ENCODE data around the gene DNM3. TPM values are rescaled to one million over a fixed set of nuclear protein-coding genes. Genes with fewer than 3 reads are reported as not detected.

DNM3 gene
- total and polyA plus RNA-seq, 2 of the 8 experiments (the other 6 are each of a cell fraction or from before 2014, with no cell fraction given): 2.0 to 8.5 TPM

DNA sequence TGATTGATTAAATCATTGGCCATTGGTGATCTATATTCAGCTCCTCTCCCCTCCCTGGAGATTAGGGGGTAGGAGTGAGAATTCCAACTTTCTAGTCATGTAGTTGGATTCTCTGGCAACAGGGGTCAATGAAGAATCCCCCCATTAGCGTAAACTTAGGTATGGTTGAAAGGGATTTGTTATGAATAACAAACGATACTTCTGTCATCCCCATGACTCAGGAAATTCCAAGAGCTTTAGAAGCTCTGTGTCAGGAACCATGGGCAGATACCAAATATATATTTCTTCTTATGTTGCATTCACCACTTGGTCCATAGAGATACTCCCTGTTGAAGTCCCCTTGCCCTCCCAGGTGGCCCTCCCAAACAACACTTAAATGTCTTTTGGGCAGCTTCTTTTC lies 124.5 kb downstream of the DNM3 start:
- H3K27ac ChIP-seq (ENCODE audit: low read depth, low read length): no peak overlapping the region

More for the DNA sequence above, 124.5 kb downstream of the DNM3 start:
- ChIA-PET POLR2A (ENCODE audit: partially characterized antibody) (interaction anchor here (0.8 to 2.1 kb wide), 3 partner anchors 11 to 56 kb away, joined by 3 to 4 read pairs (median 3); no protein-coding TSS in a partner anchor), CTCF (ENCODE audit: partially characterized antibody) (interaction anchor here (0.7 to 12.2 kb wide), 7 partner anchors 10 to 165 kb away, joined by 3 to 91 read pairs (median 4); no protein-coding TSS in a partner anchor)
- H2AFZ ChIP-seq (ENCODE audit: low read length): no peak overlapping the region
- no peaks in the 10 kb centered on the region for H4K20me1 ChIP-seq (replicated peaks in 1 of 2; ENCODE audit: control insufficient read depth in 1 of 2, insufficient read depth in 2 of 2, low read length in 2 of 2)
- 83% methylated on average over 2 of the region's 2 CpGs; no CpG with 5 or more reads in 1 of the 2 experiments for WGBS, 2 experiments (ENCODE audit: extremely low coverage in 1 of 2, insufficient coverage in 1 of 2, insufficient read length in 1 of 2, insufficient replicate concordance in 2 of 2, low coverage in 1 of 2, low lambda C conversion rate in 2 of 2, missing lambda C conversion rate in 1 of 2)
- no peak overlapping the region for H3K18ac ChIP-seq (ENCODE audit: extremely low read depth, low read length)
- peak overlapping the region; percentile 61 for H4K91ac ChIP-seq (replicated peaks; ENCODE audit: insufficient read length, low read length)
- peak overlapping the region; percentile 90; the same call in 1 of the 2 replicates for H2BK12ac ChIP-seq (ENCODE audit: low read depth, low read length)
- H3K4me1 ChIP-seq (replicated peaks in 1 of 4; ENCODE audit: control insufficient read depth in 3 of 4, insufficient read depth in 4 of 4, low read length in 3 of 4): peaks cover 2 to 12% (median 7%) of the 10 kb centered on the region in 4 experiments; a peak in 6 of 7 replicates
- no peaks in the 10 kb centered on the region for H3K79me2 ChIP-seq (ENCODE audit: control insufficient read depth in 1 of 2, insufficient read depth in 2 of 2, low read length in 2 of 2)
- no peak overlapping the region for H3K4me3 ChIP-seq (ENCODE audit: extremely low read depth in 1 of 4, insufficient read depth in 2 of 4, low read depth in 3 of 4, low read length in 4 of 4)
- no peaks in the 10 kb centered on the region for H3K9me3 ChIP-seq (ENCODE audit: insufficient read depth in 2 of 2, low read depth in 1 of 2, low read length in 1 of 2)
- H2BK15ac ChIP-seq (ENCODE audit: low read length): no peak overlapping the region
- H3K36me3 ChIP-seq (ENCODE audit: control insufficient read depth in 2 of 4, insufficient read depth in 4 of 4, low read length in 3 of 4): no peaks in the 10 kb centered on the region
- H4K8ac ChIP-seq (ENCODE audit: extremely low read depth, insufficient read depth, low read length): no peak overlapping the region
- no peaks in the 10 kb centered on the region for H3K79me1 ChIP-seq (ENCODE audit: low read depth, low read length)
- peak overlapping the region; percentile 17; the same call in 1 of the 2 replicates for H2BK20ac ChIP-seq (ENCODE audit: low read length)
- H3K14ac ChIP-seq (ENCODE audit: insufficient read length): no peak overlapping the region
- FAIRE-seq: no peak
- no peaks in the 10 kb centered on the region for H3K27me3 ChIP-seq (replicated peaks in 1 of 4; ENCODE audit: control insufficient read depth in 3 of 4, extremely low read depth in 1 of 4, insufficient read depth in 3 of 4, low read length in 3 of 4)
- no peak overlapping the region for H3K9ac ChIP-seq (replicated peaks in 1 of 4; ENCODE audit: extremely low read depth in 1 of 4, low read depth in 3 of 4, low read length in 3 of 4)
- H3K23ac ChIP-seq (ENCODE audit: insufficient read length): no peak overlapping the region
- no peak overlapping the region for H3K56ac ChIP-seq (replicated peaks; ENCODE audit: insufficient read length, low read depth, low read length)
- DNase-seq (ENCODE audit: low read depth in 1 of 2, low spot score in 2 of 2): no peak
- H4K5ac ChIP-seq (ENCODE audit: insufficient read length, low read depth, low read length): no peak overlapping the region
- peak overlapping the region; percentile 79; the same call in 1 of the 2 replicates for H2AK5ac ChIP-seq (ENCODE audit: low read depth, low read length)
- peak overlapping the region; percentile 62; the same call in 1 of the 2 replicates for H2BK5ac ChIP-seq (ENCODE audit: low read depth, low read length)
- no peak for TF ChIP-seq EZH2 (IDR thresholded peaks at IDR 0.05; ENCODE audit: low read depth, low read length, severe bottlenecking)
- TF ChIP-seq CBX5 (IDR thresholded peaks at IDR 0.05; ENCODE audit: low read depth, low read length): no peak
- TF ChIP-seq RNF2 (IDR thresholded peaks at IDR 0.05; ENCODE audit: borderline replicate concordance, low read depth, low read length, missing control alignments, poor library complexity, severe bottlenecking): no peak
- no peak for TF ChIP-seq KDM1A (IDR thresholded peaks at IDR 0.05; ENCODE audit: borderline replicate concordance, low read length)
- no peak for TF ChIP-seq HDAC2 (IDR thresholded peaks at IDR 0.05; ENCODE audit: borderline replicate concordance in 1 of 2, low read depth in 2 of 2, low read length in 2 of 2)
- TF ChIP-seq RXRA (IDR thresholded peaks at IDR 0.05; ENCODE audit: insufficient read depth, low read depth, low read length): no peak
- TF ChIP-seq BRCA1 (IDR thresholded peaks at IDR 0.05; ENCODE audit: low read depth, low read length): no peak
- TF ChIP-seq SIRT6 (IDR thresholded peaks at IDR 0.05; ENCODE audit: low read length): no peak
- TF ChIP-seq TBP (IDR thresholded peaks at IDR 0.05; ENCODE audit: low read depth, low read length): no peak
- TF ChIP-seq GABPA (IDR thresholded peaks at IDR 0.05; ENCODE audit: borderline replicate concordance, insufficient read depth, low read length): no peak
- no peak for TF ChIP-seq SAP30 (IDR thresholded peaks at IDR 0.05; ENCODE audit: insufficient read depth, insufficient replicate concordance, low read length)
- TF ChIP-seq SP1 (IDR thresholded peaks at IDR 0.05; ENCODE audit: low read depth, low read length): no peak
- TF ChIP-seq SP2 (IDR thresholded peaks at IDR 0.05; ENCODE audit: low read length): no peak
- H3K4me2 ChIP-seq (ENCODE audit: insufficient read depth in 1 of 2, low read depth in 2 of 2, low read length in 2 of 2): peak overlapping the region in 1 of 2 experiments; percentile 13; a peak in 2 of 4 replicates
- no peaks in the 10 kb centered on the region for H3K23me2 ChIP-seq (ENCODE audit: low read depth, low read length)
- no peak overlapping the region for H3K4ac ChIP-seq (replicated peaks; ENCODE audit: insufficient read length, low read depth, low read length)
- H2BK120ac ChIP-seq (replicated peaks; ENCODE audit: low read depth, low read length): no peak overlapping the region

Data from H1 (cell line).